DOHH2 (cell line): ENCODE data around the gene KDM4C.

Source experiments
- CTCF ChIP-seq: fragments of 200-600 bp; sonication (generic); IDR thresholded peaks from one replicate; pipeline ENCODE4 v1.5.1; 2014; ENCODE audit warnings: antibody characterized with exemption, mild to moderate bottlenecking, low read depth, low read length; ENCODE audit not compliant: poor library complexity, severe bottlenecking
- EZH2phosphoT487 ChIP-seq: fragments of 200-600 bp; sonication (generic); IDR thresholded peaks from 2 replicates; pipeline ENCODE4 v1.6.1; 2017; ENCODE audit warnings: borderline replicate concordance, mild to moderate bottlenecking, antibody characterized with exemption, low read length, moderate library complexity, mixed read lengths

DNA sequence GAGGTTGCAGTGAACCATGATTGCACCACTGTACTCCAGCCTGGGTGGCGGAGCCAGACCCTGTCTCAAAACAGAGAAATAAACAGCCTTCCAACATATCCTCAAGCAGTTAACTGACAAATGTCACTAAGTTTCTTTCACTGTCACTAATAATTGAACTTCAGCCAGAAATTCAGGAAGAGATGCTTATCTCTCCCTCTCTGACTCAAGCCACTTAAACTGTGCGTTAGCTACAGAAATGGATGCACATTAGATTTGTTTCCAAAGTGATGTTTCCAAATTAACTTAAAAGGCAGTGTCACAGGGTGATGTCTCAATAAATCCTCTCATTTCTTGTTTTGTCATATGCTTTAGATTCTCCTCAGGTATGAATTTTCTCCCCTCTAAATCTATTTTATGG is 164.9 kb downstream of the KDM4C start:
- TF ChIP-seq CTCF (no peak), EZH2phosphoT487 (no peak)
